Stimulated activated CD8-positive, alpha-beta memory T cell treated with anti-CD3 and anti-CD28 coated beads, Interleukin-2, amount 100 ng/mL, for 48 hours (primary cell): ENCODE data around the gene STOX1.
"Not testable (repeated sequence)": the region's sequence is repeated elsewhere in the genome, so short reads cannot be mapped to it uniquely, and the experiment has no call there.

ENCODE experiments used
- DNase-seq, 2 donors: peaks; one replicate each; pipeline ENCODE4 v3.0.0-alpha.2; 2020; ENCODE audit warnings: low read depth in 2 of 2

STOX1 gene

GRCh38 chr10:68878496-68878895 is 51.2 kb downstream of the STOX1 start:
- DNase-seq, result no peak

GRCh38 chr10:68879628-68880027 is 52.3 kb downstream of the STOX1 start:
- no peak for DNase-seq

GRCh38 chr10:68880181-68880580 is 52.9 kb downstream of the STOX1 start:
- no peak for DNase-seq

GRCh38 chr10:68895041-68895440 is 67.7 kb downstream of the STOX1 start:
- DNase-seq, result no peak

GRCh38 chr10:68897336-68897741 is 70.0 kb downstream of the STOX1 start:
- no peak for DNase-seq

- DNase-seq, result no peak
Measured at GRCh38 chr10:68899186-68899745, 71.9 kb downstream of the STOX1 start.

- peak; percentile 45 to 60 for DNase-seq
Measured at GRCh38 chr10:68900427-68901104, 73.2 kb downstream of the STOX1 start.

- DNase-seq, result peak; percentile 91 to 94
Measured at GRCh38 chr10:68901105-68901927, 74.0 kb downstream of the STOX1 start, which contains the start of gene DDX50. DDX50 (plus strand) TSS chr10:68901315; CDS start chr10:68901385, 70 bp downstream.

GRCh38 chr10:68902382-68902781 is 75.1 kb downstream of the STOX1 start:
- DNase-seq, result no peak

- DNase-seq, result no peak
Measured at GRCh38 chr10:68924593-68924992, 97.3 kb downstream of the STOX1 start.

- no peak for DNase-seq
Measured at GRCh38 chr10:68925489-68925888, 98.2 kb downstream of the STOX1 start.

- not testable (repeated sequence) for DNase-seq
Measured at GRCh38 chr10:68929157-68929556, 101.8 kb downstream of the STOX1 start.

- not testable (repeated sequence) for DNase-seq
Measured at GRCh38 chr10:68929888-68930287, 102.6 kb downstream of the STOX1 start.

GRCh38 chr10:68932860-68933259 is 105.5 kb downstream of the STOX1 start:
- not testable (repeated sequence) for DNase-seq

- DNase-seq, result no peak
Measured at GRCh38 chr10:68934994-68935393, 107.7 kb downstream of the STOX1 start.

- no peak for DNase-seq
Measured at GRCh38 chr10:68938117-68938516, 110.8 kb downstream of the STOX1 start.

- DNase-seq, result no peak
Measured at GRCh38 chr10:68938884-68939283, 111.6 kb downstream of the STOX1 start.

- DNase-seq, result not testable (repeated sequence)
Measured at GRCh38 chr10:68940917-68941316, 113.6 kb downstream of the STOX1 start.
